M059J (cell line): Measurements from ENCODE around the gene KIF2B. TPM values are rescaled to one million over a fixed set of nuclear protein-coding genes. Genes with fewer than 3 reads are reported as not detected.
"Not testable (repeated sequence)": the region's sequence is repeated elsewhere in the genome, so short reads cannot be mapped to it uniquely, and the experiment has no call there.

Experiments used
- DNase-seq: peaks from one replicate; pipeline ENCODE4 v3.0.0-alpha.2; 2012; ENCODE audit warnings: low read depth
- total RNA-seq: library from RNA; depleted of rRNA; stranded (reverse); fragments of >200 nt; shearing (Covaris generic); gene quantifications from 2 replicates; pipeline ENCODE4 v1.2.3, GENCODE V29; 2014; rRNA removed

The KIF2B gene, protein sequence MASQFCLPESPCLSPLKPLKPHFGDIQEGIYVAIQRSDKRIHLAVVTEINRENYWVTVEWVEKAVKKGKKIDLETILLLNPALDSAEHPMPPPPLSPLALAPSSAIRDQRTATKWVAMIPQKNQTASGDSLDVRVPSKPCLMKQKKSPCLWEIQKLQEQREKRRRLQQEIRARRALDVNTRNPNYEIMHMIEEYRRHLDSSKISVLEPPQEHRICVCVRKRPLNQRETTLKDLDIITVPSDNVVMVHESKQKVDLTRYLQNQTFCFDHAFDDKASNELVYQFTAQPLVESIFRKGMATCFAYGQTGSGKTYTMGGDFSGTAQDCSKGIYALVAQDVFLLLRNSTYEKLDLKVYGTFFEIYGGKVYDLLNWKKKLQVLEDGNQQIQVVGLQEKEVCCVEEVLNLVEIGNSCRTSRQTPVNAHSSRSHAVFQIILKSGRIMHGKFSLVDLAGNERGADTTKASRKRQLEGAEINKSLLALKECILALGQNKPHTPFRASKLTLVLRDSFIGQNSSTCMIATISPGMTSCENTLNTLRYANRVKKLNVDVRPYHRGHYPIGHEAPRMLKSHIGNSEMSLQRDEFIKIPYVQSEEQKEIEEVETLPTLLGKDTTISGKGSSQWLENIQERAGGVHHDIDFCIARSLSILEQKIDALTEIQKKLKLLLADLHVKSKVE
- total RNA-seq, result not detected in 2 replicates

DNA sequence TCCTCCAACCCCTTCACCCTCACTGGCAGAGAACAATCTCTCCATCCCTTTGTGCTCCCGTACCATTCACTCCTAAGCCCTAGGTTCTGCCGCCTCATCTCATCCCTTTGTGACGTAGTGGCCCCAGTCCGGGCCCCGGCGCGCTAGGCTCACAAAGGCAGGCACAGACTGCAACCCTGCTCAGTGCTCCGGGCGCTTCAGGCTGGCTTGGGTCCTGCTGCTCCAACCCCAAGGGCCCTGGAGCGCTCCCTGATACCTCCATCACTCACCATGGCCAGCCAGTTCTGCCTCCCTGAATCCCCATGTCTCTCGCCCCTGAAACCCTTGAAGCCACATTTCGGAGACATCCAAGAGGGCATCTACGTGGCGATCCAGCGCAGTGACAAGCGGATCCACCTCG is at the start of gene KIF2B:
Gene KIF2B, plus strand, starts transcription at position 164 of the 400 bp plus-strand sequence. Its CDS starts 107 bp downstream, at position 271.
- DNase-seq, result no peak

DNA sequence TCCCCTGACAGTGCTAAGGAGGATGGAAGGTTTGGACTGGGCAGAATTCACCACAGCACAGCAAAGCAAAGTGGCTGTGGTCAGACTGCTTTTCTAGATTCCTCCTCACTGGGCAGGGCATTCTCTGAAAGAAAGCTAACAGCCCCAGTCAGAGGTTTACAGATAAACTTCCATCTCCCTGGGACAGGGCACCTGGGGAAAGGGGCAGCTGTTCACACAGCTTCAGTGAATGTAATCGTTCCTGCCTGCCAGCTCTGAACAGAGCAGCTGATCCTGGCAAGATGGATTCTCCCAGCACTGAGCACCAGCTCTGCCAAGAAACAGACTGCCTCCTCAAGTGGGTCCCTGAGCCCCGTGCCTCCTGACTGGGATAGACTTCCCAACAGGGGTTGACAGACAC is 42.4 kb upstream of the KIF2B start:
- no peak for DNase-seq

DNA sequence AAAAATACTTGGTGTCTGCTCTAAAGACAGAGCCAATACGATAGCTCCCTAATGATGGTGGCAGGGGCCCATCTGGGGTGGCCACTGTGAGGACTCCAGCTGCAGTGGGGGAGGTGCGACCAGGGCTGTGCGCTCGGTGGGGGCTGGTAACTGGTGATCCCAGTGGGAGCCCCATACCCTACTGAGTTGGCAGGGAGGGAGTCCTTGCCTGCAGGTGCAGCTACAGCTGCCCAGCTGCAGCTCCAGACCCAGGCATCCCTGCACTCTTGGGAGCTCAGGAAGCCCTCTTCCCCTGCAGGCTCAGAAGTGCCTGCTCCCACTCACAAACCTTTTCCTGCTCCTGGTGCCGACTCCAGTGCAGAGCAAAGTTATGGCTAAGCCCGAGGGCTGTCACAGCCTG is 31.2 kb upstream of the KIF2B start:
- no peak for DNase-seq

DNA sequence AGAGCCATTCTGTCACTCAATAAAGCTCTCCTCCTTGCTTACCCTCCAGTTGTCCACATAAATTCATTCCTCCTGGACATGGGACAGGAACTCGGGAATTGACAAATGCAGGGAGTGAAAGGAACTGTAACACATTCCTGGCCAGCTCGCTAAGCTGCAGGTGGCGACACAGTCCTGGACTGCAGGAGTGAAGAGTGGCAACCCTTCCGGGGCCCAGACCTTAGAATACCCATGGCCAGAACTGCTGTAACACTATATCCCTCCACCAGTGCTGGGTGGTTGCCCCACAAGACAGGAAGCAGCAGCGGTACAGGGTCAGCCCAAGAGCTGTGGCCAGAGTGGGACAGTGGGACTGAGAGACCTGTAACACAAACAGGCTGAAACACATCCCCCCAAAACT is 30.3 kb upstream of the KIF2B start:
- no peak for DNase-seq

DNA sequence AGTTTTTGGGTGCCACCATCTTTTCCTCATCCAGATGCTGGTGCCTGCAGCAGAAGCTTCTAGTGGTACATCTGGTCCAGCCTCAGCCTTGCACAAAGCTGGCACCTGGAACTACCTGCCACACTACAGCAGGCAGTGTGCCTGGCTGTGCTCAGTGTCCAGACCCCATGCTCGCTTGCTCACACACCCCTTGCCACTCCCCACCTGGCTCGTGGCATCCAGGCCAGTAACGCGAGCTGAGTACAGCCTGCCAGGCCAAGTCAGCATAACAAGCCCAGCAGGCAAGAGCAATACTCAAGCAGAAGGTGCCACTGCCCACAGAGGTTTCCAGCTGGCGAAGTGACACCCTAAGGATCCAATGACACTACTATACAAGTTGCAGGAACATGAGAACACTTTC is 29.7 kb upstream of the KIF2B start:
- DNase-seq, result no peak

DNA sequence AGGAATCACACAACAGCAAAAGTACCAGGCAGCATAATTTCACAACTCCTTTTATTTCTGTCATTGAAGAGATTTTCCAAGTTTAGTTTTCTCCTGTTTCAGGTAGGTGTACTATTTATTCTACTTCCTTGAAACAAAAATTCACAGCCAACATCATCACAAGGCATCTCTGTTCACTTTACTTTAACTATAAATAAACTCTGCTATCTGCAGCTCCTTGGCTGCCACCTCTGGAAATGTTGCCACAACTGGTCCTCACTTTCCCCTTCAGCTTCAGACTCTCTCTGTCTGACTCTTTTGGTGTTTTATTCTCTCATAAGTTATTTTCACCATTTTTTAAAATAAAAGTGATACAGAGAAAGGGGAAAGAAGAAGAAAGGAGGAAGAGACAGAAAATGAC is 27.9 kb upstream of the KIF2B start:
- no peak for DNase-seq

DNA sequence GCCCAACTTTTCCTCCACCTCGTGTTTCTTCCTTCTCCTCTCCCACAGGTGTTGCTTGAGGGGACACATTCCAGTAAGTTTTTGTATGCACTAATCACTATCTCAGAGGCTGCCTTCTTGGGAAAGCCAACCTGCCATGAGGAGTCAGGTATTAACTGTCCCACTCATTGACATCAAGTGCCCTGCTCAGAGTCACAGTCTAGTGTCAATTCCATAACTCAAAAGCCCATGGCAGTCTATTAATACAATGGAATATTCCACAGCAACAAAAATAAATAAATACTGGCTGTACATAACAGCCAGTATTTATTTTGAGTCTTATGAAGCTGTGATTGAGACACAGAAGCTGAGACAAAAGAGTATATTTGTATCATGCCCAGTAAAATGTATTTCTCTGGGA is 26.1 kb upstream of the KIF2B start:
- DNase-seq, result no peak

DNA sequence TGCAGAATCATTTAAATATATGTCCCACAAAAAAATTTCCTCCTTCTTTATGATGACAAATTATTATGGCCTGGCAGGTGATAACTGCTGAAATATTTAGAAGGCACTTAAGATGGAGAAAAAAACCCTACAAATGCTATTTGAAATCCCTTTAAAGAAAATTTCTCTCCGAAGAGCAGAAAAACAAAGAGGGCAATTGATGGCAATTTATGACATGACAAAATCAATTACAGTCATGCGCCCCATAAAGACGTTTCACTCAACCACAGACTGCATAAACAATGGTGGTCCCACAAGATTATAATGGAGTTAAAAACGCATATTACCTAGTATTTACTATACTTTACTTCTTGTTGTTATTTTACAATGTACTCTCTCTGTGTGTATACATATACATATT is 25.2 kb upstream of the KIF2B start:
- no peak for DNase-seq

DNA sequence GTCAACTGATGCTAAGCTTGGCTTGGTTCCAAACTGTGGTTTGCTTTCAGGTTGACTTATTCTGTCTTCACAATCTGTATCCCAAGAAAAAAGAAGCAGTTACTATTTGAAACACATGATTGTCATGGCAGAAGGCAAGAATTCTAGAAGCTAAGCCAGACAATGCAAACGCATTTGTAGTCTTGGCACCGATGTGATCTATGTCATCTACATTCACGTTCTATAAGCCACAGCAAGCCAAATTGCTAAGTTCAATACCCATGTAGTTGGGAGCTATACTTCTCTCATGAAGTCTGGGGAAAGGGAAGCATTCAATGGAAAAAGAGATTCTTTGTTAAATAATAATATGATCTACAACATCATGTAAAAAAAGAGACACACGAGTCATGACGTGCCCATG is 18.3 kb upstream of the KIF2B start:
- no peak for DNase-seq

DNA sequence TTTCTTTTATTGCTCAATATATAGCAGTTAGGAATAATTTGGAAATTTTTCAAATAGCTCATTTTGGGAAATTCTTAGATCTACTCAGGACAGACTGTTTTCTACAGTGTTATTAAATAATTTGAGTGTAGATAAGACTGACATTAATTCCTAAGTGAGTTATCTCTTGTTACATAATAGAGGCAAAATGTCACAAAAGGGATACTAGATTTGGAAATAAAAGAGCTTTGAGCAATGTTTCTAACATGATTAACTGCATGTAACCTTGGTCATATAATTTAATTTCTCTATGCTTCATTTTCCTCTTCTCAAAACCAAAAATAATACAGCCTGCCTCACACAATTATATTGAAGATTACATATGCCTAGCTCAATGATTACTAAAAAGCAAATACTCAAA is 16.3 kb upstream of the KIF2B start:
- DNase-seq, result no peak

DNA sequence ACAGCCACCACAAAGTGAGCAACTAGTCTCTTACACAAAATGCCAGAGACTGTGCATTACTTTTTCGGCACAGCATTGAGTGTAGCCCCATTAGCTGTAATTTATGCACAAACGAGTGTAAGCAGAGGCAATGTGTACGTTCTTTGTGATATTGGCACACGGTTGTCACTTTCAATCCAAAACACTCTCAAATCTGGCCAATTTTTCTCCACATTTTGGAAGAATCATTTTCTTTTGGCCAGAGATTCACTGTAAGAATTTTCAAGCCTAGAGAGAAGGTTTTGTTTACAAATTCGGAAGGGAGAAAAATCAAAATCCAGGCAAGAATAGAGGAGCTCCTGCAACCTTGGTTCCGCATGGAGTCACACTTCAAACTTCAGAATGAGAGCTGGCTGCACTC is 15.4 kb upstream of the KIF2B start:
- DNase-seq, result no peak

DNA sequence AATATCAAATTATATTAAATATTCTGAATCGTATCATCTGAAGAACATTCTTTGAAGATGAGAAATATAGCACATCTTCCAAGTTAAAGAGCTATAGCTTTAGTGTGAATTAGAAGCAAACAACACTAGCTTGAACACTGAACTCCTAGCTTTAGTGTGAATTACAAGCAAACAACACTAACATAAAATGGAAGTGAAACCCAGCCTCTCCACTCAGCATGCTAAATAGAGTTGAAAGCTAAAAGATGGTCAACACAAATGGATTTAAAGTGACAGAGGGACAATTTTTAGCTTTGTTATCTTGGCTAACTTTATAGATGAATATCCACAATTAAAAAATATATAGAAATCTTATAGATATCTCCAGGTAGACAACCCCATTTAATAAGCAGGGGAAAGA is 4.5 kb upstream of the KIF2B start:
- no peak for DNase-seq

DNA sequence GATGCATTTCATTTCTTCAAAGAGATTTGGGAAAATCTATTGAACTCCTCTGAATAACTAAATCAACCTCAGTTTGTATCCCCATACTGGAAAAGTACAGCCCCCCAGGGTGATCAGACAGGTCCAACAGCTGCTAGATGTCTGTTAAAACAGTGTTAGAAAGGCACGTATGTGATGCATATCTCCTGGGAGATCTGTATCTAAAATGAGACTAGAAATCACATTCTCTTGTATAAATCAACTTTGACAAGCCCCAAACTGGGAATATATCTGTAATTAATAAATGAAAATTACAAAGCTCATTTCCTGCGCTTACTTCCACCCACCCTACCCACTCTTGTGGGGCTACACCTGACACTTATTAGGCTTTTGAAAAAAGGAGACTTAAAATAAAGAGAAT is 3.8 kb upstream of the KIF2B start:
- no peak for DNase-seq

DNA sequence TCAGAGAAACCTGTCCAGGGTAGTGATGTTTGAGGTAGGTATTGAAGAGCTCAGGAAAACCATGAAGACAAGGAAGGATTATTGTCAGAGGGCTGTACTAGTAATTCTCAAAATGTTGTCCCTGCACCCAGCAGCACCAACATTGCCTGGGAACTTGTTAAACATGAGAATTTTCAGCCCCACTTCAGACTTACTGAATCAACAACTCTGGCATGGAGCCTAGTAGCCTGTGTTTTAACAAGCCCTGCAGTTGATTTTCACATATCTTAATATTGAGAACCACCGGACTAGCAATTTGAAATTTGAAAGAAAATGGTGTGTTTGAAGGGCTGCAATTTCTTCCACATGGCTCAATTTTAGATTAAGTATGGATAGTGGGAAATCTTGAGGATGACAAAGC is 2.8 kb upstream of the KIF2B start:
- no peak for DNase-seq

DNA sequence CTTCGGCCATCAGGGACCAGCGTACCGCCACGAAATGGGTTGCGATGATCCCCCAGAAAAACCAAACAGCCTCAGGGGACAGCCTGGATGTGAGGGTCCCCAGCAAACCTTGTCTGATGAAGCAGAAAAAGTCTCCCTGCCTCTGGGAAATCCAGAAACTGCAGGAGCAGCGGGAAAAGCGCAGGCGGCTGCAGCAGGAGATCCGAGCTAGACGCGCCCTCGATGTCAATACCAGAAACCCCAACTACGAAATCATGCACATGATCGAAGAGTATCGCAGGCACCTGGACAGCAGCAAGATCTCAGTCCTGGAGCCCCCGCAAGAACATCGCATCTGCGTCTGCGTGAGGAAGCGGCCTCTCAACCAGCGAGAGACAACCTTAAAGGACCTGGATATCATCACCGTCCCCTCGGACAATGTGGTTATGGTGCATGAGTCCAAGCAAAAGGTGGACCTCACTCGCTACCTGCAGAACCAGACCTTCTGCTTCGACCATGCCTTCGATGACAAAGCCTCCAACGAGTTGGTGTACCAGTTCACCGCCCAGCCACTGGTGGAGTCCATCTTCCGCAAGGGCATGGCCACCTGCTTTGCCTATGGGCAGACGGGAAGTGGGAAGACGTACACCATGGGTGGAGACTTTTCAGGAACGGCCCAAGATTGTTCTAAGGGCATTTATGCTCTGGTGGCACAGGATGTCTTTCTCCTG is 769 bp downstream of the KIF2B start:
- DNase-seq, result no peak

DNA sequence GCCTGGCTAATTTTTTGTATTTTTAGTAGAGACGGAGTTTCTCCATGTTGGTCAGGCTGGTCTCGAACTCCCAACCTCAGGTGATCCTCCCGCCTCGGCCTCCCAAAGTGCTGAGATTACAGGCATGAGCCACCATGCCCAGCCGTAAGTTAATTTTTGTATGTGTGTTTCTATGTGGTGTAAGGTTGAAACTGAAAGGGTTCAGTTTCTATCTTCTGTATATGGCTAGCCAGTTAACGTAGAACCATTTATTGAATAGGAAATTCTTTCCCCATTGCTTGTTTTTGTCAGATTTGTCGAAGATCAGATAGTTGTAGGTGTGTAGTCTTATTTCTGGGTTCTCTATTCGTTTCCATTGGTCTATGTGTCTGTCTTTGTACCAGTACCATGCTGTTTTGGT is 12.0 kb downstream of the KIF2B start:
- not testable (repeated sequence) for DNase-seq

DNA sequence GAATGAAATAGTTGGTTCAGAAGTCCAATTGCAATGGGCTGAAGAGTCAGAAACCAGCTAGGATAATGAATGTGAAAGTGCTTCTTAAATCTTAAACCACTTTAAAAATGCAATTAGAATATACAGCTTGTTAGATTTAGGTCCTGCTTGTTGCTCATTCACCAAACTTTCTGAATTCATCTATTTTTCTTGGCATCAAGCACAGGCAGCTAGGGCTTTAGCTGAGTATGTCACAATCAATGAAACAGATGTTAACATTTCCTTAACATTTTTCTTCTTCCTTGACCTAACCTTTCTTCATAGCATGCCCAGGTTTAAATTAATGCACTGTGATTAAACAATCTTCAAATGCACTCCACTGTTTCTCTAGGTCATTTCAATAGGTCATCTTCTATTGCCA is 14.4 kb downstream of the KIF2B start:
- DNase-seq, result no peak

DNA sequence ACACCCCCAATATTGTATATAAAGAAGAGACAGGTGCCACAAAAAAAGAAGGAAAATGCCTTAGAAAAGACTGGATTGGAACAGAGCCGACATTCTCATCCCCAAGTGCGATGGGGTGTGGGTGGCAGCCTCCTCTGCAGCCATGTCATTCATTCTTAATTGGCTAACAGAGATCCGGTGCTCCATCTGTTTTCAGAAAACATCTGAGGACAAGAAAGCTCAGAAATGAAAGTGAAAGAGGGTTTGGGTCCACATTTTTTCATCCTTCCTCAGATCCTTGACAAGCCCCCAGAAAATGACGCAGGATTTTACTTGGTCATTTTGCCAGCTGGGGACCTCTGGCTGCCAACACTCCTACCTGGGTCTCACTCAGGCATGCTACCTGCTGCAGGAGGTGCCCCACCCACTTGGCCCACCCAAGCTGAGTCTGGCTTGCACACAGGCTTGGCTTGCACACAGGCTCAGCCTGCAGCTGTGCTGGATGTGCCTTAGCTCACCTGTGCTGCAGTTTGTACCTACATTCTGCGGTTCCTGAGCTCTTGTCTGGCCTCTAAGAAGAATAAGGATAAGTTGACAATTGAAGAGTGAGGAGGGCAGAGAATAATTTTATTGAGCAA is 21.9 kb downstream of the KIF2B start:
- peak; percentile 6 for DNase-seq

DNA sequence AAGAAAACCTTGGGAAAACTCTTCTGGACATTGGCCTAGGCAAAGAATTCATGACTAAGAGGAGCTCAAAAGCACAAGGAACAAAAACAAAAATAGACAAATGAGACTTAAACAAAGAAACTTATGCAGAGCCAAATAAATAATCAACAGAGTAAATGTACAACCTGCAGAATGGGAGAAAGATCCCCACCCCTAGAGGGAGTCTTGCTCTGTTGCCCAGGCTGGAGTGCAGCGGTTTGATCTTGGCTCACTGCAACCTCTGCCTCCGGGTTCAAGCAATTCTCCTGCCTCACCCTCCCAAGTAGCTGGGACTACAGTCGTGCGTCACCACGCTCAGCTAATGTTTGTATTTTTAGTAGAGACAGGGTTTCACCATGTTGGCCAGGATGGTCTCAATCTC is 48.4 kb downstream of the KIF2B start:
- not testable (repeated sequence) for DNase-seq
